Measurements from ENCODE around the gene MGAT4B.

The MGAT4B gene

DNA sequence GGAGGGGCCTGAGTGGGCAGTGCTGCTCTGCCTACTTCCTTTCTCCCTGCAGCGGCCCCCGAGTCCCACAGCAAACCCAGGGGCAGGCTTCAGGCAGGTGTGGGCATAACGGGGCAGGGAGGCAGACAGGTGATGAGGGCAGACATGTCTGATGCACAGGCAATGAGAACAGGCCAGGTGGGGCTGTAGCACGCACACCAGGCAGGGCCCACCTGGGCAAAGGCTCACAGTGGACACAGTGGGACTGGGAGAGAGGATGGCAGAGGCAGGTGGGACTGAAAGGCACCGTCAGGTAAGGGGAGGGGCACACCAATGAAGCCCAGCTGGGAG lies 7.1 kb downstream of the MGAT4B start:
- peaks cover 11% of the 10 kb centered on the region for H3K4me1 ChIP-seq (ENCODE audit: control insufficient read depth, insufficient read depth, low read length)
- no CpG with 5 or more reads among the region's 5 CpGs for WGBS (ENCODE audit: insufficient coverage, insufficient read length)

DNA sequence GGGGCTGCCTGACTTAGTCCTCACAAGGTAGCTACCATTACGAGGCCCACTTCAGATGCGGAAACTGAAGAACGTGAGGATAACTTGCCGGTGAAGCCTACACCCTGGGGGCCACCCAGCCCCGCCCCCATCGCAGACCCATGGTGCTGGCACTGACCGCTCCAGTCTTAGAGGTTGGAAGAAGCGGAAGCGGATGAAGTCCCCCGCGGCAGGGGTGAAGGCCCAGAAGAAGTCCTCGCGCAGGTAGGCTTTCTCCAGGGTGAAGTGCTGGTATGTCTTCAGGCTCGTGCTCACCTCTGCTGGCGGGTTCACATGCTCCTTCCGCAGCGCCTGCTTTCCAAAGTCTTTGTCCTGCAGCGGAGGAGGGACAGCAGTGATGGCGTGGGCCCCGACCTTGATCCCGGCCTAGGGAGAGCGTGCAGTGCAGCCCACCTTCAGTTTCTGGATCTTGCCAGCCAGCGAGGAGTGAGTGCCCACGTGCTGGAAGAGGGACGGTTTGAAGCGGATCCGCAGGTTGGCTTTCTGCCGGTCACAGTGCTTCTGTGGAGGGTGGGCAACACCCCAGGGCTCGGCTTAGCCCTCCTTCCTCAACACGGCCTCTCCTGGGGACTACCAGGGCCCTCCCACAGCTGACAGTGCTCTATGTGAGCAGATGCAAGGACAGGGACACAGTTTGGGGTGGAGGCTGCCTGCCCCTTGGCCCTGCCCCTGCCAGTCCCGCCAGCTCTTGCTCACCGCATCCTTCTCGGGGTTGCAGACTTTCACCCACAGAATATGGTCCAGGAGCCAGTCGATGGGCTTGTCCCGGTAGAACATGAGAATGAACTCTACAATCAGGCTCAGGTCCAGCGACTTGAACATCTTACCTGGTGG lies 7.7 kb downstream of the MGAT4B start:
- peaks cover 26% of the 10 kb centered on the region for H3K36me3 ChIP-seq (ENCODE audit: control insufficient read depth, insufficient read depth, low read length)
- no peak overlapping the region for H3K4me3 ChIP-seq (ENCODE audit: low read length)
- H3K27ac ChIP-seq (ENCODE audit: low read length), result no peak overlapping the region
- WGBS (ENCODE audit: insufficient coverage, insufficient read length), result no CpG with 5 or more reads among the region's 36 CpGs
- no peak for DNase-seq (ENCODE audit: low read depth, low spot score)
- H3K27me3 ChIP-seq (ENCODE audit: control insufficient read depth, insufficient read depth, low read length), result no peaks in the 10 kb centered on the region
- H3K9me3 ChIP-seq (ENCODE audit: control insufficient read depth, insufficient read depth, low read length), result no peaks in the 10 kb centered on the region
- peaks cover 11% of the 10 kb centered on the region for H3K4me1 ChIP-seq (ENCODE audit: control insufficient read depth, insufficient read depth, low read length)

More for the DNA sequence above, 7.1 kb downstream of the MGAT4B start:
- no peak for DNase-seq (ENCODE audit: low read depth, low spot score)
- no peaks in the 10 kb centered on the region for H3K9me3 ChIP-seq (ENCODE audit: control insufficient read depth, insufficient read depth, low read length)
- peaks cover 26% of the 10 kb centered on the region for H3K36me3 ChIP-seq (ENCODE audit: control insufficient read depth, insufficient read depth, low read length)
- H3K27me3 ChIP-seq (ENCODE audit: control insufficient read depth, insufficient read depth, low read length), result no peaks in the 10 kb centered on the region
- no peak overlapping the region for H3K27ac ChIP-seq (ENCODE audit: low read length)
- no peak overlapping the region for H3K4me3 ChIP-seq (ENCODE audit: low read length)

DNA sequence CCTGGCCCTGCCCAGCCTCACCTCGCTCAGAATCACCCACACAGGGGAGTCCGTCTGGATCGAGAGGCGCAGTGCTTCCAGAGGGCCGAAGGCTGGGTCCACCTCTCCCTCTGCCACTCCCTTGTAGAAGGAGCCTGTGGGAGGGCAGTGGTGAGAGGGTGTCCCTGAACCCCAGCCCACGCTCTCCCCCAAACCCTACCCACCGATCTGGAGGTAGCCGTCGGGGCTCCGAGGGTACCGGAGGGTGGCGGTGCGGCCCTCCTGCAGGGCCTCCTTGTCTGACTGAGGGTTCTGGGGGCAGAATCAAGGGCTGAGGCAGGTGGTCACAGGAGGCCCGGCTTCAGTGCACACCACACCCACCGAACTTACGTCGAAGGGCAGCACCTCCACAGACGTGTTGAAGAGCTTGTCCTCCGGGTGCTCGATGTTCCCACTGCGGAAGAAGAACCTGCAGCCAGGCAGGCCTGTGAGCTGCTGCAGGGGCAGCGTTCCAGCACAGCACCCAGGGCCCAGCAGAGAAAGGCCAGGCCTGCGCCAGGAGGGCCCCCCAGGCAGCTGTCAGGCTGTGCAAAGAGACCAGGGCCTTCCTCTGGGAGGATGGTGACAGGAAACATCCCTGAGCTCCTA lies 8.4 kb downstream of the MGAT4B start:
- no peaks in the 10 kb centered on the region for H3K27me3 ChIP-seq (ENCODE audit: control insufficient read depth, insufficient read depth, low read length)
- no peak overlapping the region for H3K27ac ChIP-seq (ENCODE audit: low read length)
- peaks cover 8% of the 10 kb centered on the region for H3K4me1 ChIP-seq (ENCODE audit: control insufficient read depth, insufficient read depth, low read length)
- H3K36me3 ChIP-seq (ENCODE audit: control insufficient read depth, insufficient read depth, low read length), result peaks cover 26% of the 10 kb centered on the region
- no CpG with 5 or more reads among the region's 23 CpGs for WGBS (ENCODE audit: insufficient coverage, insufficient read length)
- DNase-seq (ENCODE audit: low read depth, low spot score), result no peak
- H3K4me3 ChIP-seq (ENCODE audit: low read length), result no peak overlapping the region
- no peaks in the 10 kb centered on the region for H3K9me3 ChIP-seq (ENCODE audit: control insufficient read depth, insufficient read depth, low read length)

DNA sequence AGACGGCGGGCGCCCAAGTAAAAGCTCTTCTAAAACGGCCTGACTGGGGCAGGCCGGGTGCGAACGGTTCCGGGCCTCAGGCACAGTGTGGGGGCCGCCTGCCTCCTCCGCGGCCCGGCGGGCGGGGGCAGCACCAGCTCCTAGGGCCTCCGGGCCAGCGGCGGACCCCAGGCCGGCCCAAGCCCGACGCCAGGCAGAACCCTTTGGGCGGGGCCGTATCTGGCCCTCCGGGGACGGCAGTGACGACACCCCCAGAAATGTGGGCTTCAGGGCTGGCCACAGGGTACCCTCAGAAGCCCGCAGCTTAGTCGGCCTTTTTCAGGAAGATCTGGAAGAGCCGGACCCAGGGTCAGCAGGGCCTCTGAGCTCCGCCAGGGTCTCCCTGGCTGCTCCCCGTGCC lies 8.9 kb downstream of the MGAT4B start:
- Histone ChIP-seq H3K9me3 (ENCODE audit: control insufficient read depth, insufficient read depth, low read length) (no peaks in the 10 kb centered on the region), H3K36me3 (ENCODE audit: control insufficient read depth, insufficient read depth, low read length) (peaks cover 26% of the 10 kb centered on the region), H3K4me1 (ENCODE audit: control insufficient read depth, insufficient read depth, low read length) (peaks cover 6% of the 10 kb centered on the region), H3K27me3 (ENCODE audit: control insufficient read depth, insufficient read depth, low read length) (no peaks in the 10 kb centered on the region), H3K27ac (ENCODE audit: low read length) (no peak overlapping the region), H3K4me3 (ENCODE audit: low read length) (no peak overlapping the region)
- DNase-seq (ENCODE audit: low read depth, low spot score), result no peak
- WGBS (ENCODE audit: insufficient coverage, insufficient read length), result no CpG with 5 or more reads among the region's 30 CpGs

DNA sequence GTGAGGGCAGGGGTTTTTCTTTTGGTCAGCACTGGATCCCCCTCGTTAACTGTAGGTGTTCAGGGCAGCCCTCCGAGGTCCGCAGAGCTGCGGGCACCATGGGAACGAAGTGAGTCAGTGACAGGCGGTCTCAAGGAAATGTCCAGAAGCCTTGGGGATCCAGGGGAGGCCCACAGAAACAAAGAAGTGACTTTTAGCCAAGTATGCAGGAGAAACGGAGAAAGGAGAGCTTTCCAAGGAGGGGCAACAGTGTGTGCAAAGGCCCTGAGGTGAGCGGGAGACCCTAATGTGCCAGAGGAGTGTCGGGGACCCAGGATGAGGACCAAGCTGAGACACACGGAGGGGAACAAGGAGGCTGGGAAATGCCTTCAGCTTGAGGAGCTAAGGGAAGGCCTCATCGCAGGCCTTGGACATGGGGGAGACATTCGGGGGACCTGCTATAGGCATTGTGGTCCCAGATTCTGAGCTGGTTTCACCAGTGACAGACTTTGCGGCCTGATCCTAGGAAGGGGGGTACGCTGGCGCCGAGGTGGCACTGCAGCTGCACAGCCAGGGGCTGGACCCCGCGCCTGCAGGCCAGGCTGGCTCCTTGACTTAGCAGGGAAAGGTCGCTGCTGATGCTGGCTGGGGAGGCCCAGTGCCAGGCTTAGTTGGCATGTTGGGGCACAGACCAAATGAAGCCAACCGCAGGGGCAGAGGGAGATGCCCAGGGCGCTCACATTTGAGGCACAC lies 9.6 kb downstream of the MGAT4B start:
- peaks cover 6% of the 10 kb centered on the region for H3K4me1 ChIP-seq (ENCODE audit: control insufficient read depth, insufficient read depth, low read length)
- no peak overlapping the region for H3K27ac ChIP-seq (ENCODE audit: low read length)
- no peaks in the 10 kb centered on the region for H3K27me3 ChIP-seq (ENCODE audit: control insufficient read depth, insufficient read depth, low read length)
- no peak for DNase-seq (ENCODE audit: low read depth, low spot score)
- peaks cover 26% of the 10 kb centered on the region for H3K36me3 ChIP-seq (ENCODE audit: control insufficient read depth, insufficient read depth, low read length)
- H3K4me3 ChIP-seq (ENCODE audit: low read length), result no peak overlapping the region
- WGBS (ENCODE audit: insufficient coverage, insufficient read length), result no CpG with 5 or more reads among the region's 21 CpGs
- H3K9me3 ChIP-seq (ENCODE audit: control insufficient read depth, insufficient read depth, low read length), result no peaks in the 10 kb centered on the region

DNA sequence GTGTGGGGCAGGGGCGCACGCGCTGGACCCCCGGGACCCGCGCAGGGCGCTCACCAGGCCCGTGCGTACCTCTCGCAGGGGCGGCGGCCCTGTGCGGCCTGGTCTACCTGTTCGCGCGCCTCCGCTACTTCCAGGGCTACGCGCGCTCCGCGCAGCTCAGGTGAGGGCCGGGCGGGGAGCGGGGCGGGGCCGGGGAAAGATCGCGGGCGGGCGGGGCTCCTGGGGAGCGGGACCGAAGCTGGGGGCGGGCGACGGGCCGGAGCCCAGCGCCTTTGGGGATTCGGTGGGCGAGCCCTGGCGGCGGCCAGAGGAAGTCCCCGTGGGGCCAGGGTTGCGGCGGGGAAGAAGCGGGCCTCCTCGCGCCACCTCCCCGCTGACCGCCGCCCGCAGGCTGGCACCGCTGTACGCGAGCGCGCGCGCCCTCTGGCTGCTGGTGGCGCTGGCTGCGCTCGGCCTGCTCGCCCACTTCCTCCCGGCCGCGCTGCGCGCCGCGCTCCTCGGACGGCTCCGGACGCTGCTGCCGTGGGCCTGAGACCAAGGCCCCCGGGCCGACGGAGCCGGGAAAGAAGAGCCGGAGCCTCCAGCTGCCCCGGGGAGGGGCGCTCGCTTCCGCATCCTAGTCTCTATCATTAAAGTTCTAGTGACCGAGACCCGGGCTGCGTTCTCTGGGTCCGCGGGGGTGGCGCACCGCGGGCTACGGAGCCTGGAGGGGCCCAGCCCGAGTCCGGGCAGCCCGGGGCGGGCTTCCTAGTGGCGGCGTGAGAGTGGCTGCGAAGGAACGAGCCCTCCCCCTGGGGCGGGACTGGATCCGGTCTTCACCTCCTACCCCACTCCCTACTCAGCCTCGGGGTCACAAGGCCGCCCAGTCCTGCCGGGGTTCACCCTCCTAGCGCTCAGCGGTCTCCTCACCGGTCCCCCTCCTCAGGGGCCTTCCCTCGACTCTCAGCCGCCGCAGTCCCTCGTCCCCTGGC lies 10.5 kb downstream of the MGAT4B start:
- H3K36me3 ChIP-seq (ENCODE audit: control insufficient read depth, insufficient read depth, low read length), result peaks cover 23% of the 10 kb centered on the region
- DNase-seq (ENCODE audit: low read depth, low spot score), result no peak
- no peak overlapping the region for H3K27ac ChIP-seq (ENCODE audit: low read length)
- H3K4me3 ChIP-seq (ENCODE audit: low read length), result peak overlapping the region; percentile 77; the same call in 1 of the 2 replicates
- WGBS (ENCODE audit: insufficient coverage, insufficient read length), result no CpG with 5 or more reads among the region's 113 CpGs
- peaks cover 3% of the 10 kb centered on the region; the same call in 1 of the 2 replicates for H3K4me1 ChIP-seq (ENCODE audit: control insufficient read depth, insufficient read depth, low read length)
- no peaks in the 10 kb centered on the region for H3K9me3 ChIP-seq (ENCODE audit: control insufficient read depth, insufficient read depth, low read length)
- H3K27me3 ChIP-seq (ENCODE audit: control insufficient read depth, insufficient read depth, low read length), result no peaks in the 10 kb centered on the region

DNA sequence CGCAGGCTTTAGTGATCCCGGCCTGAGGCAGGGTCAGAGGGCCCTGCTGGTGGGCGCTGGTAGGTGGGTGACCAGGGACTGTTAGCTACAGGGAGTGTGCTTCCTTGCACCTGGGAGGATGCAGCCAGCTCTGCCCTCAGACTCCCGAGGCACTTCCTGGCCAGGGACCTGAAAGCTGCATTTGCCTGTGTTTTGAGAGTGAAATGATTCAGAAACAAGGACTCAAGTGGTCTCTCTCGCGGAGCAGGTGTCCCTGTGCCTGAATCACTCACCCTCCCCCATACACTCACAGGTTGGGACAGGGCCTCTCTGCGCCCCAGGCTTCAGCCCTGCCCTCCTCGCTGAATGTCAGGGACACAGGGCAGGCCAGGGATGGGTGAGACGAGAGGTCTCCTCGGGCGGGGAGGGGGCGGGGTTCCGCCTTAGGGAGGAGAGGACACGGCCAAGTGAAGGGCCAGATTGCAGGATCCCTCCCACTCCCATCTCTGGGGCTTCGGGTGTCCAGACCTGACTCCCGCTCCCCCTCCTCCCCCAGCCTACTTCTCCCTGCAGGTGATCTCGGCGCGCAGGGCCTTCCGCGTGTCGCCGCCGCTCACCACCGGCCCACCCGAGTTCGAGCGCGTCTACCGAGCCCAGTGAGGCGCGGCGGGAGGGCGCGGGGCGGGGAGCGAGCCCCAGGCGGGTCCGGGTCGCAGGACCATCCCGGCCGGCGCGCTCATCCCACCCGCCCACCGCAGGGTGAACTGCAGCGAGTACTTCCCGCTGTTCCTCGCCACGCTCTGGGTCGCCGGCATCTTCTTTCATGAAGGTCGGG lies 11.4 kb downstream of the MGAT4B start:
- WGBS (ENCODE audit: insufficient coverage, insufficient read length), result no CpG with 5 or more reads among the region's 53 CpGs
- H3K9me3 ChIP-seq (ENCODE audit: control insufficient read depth, insufficient read depth, low read length), result no peaks in the 10 kb centered on the region
- H3K4me3 ChIP-seq (ENCODE audit: low read length), result peak overlapping the region; percentile 77; the same call in 1 of the 2 replicates
- H3K27ac ChIP-seq (ENCODE audit: low read length), result no peak overlapping the region
- H3K4me1 ChIP-seq (ENCODE audit: control insufficient read depth, insufficient read depth, low read length), result peaks cover 3% of the 10 kb centered on the region; the same call in 1 of the 2 replicates
- H3K36me3 ChIP-seq (ENCODE audit: control insufficient read depth, insufficient read depth, low read length), result peaks cover 23% of the 10 kb centered on the region
- DNase-seq (ENCODE audit: low read depth, low spot score), result no peak
- H3K27me3 ChIP-seq (ENCODE audit: control insufficient read depth, insufficient read depth, low read length), result no peaks in the 10 kb centered on the region

DNA sequence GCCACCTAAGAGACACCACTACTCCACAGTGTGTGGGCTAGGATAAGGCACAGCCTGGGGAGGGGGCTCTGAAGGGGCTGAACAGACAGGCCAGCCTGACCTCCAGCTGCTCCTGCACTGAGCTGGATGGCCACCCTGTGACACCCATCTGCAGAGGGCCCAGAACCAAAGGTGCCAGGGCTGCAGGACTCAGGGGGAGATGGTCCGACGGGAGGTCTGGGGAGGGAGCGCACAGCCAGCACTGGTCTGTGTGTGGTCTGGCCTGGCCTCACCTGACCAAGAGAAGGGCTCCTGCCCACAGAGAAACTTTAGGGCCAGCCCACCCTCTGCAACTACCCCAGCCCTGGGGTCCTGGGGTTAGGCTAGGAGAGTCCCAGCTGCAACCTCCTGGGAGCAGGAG lies 12.1 kb downstream of the MGAT4B start:
- H3K4me3 ChIP-seq (ENCODE audit: low read length), result no peak overlapping the region
- H3K36me3 ChIP-seq (ENCODE audit: control insufficient read depth, insufficient read depth, low read length), result peaks cover 17% of the 10 kb centered on the region
- no peak overlapping the region for H3K27ac ChIP-seq (ENCODE audit: low read length)
- WGBS (ENCODE audit: insufficient coverage, insufficient read length), result no CpG with 5 or more reads among the region's 3 CpGs
- H3K27me3 ChIP-seq (ENCODE audit: control insufficient read depth, insufficient read depth, low read length), result no peaks in the 10 kb centered on the region
- DNase-seq (ENCODE audit: low read depth, low spot score), result no peak
- peaks cover 3% of the 10 kb centered on the region; the same call in 1 of the 2 replicates for H3K4me1 ChIP-seq (ENCODE audit: control insufficient read depth, insufficient read depth, low read length)
- no peaks in the 10 kb centered on the region for H3K9me3 ChIP-seq (ENCODE audit: control insufficient read depth, insufficient read depth, low read length)

DNA sequence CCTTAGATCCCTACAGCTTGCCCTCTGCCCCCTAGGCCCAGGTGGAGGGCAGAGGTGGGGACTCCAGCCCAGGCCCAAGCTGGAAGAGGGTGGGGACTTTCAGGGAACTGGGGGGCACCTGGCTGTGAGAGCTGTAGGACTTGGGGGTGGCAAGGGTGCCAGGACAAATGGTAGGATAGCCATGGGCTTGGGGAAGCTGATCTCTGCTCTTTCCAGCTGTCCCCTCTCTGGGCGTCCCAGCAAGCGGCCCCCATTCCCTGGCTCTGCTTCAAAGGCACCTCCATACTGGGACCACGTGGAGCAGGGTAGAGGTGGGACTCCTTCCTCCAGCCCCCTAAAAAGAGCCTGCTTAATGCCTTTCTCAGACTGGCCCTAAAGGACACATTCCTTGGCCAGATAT lies 12.5 kb downstream of the MGAT4B start:
- no peak overlapping the region for H3K4me3 ChIP-seq (ENCODE audit: low read length)
- H3K9me3 ChIP-seq (ENCODE audit: control insufficient read depth, insufficient read depth, low read length), result no peaks in the 10 kb centered on the region
- WGBS (ENCODE audit: insufficient coverage, insufficient read length), result no CpG with 5 or more reads among the region's 3 CpGs
- no peaks in the 10 kb centered on the region for H3K27me3 ChIP-seq (ENCODE audit: control insufficient read depth, insufficient read depth, low read length)
- H3K27ac ChIP-seq (ENCODE audit: low read length), result no peak overlapping the region
- H3K4me1 ChIP-seq (ENCODE audit: control insufficient read depth, insufficient read depth, low read length), result peaks cover 3% of the 10 kb centered on the region; the same call in 1 of the 2 replicates
- peaks cover 13% of the 10 kb centered on the region for H3K36me3 ChIP-seq (ENCODE audit: control insufficient read depth, insufficient read depth, low read length)
- no peak for DNase-seq (ENCODE audit: low read depth, low spot score)
